Stimulated activated CD4-positive, alpha-beta T cell treated with anti-CD3 and anti-CD28 coated beads, Interleukin-1b, Interleukin-23, amount 100 ng/mL, for 48 hours (primary cell): ENCODE measurements around the gene IL1RAPL2.
"Not testable (repeated sequence)": the region's sequence is repeated elsewhere in the genome, so short reads cannot be mapped to it uniquely, and the experiment has no call there.

ENCODE experiments used
- DNase-seq: peaks from one replicate; pipeline ENCODE4 v3.0.0-alpha.2; 2020

The IL1RAPL2 gene

DNA sequence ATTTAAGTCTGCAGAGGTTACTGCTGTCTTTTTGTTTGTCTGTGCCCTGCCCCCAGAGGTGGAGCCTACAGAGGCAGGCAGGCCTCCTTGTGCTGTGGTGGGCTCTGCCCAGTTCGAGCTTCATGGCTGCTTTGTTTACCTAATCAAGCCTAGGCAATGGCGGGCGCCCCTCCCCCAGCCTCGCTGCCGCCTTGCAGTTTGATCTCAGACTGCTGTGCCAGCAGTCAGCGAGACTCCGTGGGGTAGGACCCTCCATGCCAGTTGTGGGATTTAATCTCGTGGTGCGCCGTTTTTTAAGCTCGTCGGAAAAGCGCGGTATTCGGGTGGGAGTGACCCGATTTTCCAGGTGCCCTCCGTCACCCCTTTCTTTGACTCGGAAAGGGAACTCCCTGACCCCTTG lies 111.5 kb downstream of the IL1RAPL2 start:
- DNase-seq: not testable (repeated sequence)

DNA sequence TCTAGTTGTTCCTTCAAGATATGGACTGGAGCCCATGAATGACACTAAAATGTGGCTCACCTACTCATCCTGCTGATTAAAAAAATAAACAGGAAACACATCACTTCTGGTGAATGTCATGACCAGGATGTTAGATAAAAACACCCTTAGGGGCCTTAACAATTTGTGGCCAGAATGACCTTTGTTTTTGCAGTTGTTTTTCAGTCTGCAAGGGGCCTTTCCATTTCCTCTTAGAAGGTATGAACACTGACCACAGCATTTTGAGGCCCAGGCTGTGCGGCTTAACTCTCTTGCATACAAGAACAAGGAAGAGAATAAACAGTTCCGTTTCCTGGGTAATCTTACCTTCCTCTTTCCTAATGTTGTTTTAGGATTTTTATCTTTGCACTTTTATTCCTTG lies 113.2 kb downstream of the IL1RAPL2 start:
- no peak for DNase-seq

DNA sequence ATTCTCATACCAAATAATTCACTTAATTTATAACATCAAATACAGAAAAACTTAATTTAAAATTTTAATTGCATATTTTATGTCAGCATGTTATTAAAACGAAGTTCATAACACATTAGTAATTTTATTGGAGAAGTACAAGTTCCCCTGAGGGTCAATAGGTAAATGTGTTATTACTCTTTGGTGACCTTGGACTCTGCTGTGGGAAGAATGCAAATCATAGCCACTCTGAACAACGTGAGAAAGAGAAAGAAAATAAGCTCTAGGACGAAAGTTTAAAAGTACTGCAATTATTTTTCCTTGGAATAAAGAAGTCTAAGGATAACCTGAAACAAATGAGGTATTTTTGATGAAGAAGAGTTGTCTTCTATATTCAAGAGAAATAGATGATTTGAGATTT lies 115.2 kb downstream of the IL1RAPL2 start:
- no peak for DNase-seq

DNA sequence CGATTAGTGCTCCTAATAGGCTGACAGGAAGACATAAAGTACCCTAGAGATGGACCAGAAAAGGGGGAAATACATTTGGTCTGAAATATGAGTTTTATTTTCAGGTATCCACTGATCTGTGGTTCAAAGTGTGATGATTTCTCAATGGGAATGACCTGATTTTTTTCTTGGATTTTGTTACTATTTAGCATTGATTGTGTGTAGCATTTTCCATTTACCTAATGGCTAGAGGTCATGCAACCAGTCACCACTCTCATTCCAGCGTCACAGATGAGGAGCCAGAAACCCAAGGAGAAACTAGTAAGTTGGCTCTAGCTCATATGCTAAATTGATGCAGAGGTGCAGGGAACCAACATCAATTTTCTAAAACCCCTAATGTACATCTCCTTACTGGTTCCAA lies 118.1 kb downstream of the IL1RAPL2 start:
- DNase-seq: no peak

DNA sequence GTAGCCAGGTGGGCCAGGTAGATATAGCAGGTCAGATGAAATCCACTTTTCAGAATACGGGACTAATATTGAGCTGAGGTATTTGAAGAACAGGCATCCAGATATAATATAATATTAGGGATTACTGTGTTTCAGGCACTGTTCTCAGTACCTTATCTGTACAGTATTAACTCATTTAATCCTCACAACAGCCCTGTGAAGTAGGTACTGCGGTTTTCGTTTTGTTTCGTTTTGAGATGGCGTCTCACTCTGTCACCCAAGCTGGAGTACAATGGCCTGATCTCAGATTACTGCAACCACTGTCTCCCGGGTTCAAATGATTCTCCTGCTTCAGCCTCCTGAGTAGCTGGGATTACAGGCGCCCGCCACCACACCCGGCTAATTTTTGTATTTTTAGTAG lies 129.6 kb downstream of the IL1RAPL2 start:
- no peak for DNase-seq

DNA sequence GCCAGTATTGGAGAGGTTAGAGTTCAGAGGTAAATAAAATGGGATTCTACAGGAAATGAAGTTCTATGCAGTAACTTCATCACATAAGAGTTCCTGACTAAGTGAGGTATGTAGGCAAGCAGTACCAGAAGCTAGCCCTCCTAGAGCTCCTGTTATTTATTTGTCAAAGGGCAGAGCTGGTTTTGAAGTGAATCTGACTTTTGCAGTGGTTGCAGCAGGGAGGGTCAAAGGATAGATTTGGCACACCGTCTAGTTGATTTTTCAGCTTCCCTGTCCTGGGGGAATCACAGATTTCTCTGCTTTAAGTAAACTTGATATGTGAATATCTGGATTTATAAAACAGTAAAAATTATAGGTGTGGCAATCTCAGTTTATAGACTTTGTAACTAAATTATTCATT lies 130.7 kb downstream of the IL1RAPL2 start:
- no peak for DNase-seq

DNA sequence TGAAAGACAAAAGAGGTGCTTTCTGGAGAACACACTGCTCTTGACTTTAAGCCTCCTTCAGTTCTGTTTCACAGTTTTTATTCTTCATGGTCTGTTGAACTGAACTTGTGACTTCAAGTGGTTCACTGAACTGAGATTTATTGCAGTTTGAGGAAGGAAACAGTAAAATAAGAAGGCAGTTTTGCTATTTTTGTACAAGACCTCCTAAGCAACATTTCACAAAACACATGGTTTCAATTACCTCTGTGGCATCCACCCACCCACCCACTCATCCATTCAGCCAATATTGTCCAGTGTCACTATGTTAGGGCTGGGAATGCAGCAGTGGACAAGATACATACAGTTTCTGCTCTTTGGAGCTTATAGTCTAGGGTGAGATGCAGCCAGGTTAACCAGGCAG lies 131.3 kb downstream of the IL1RAPL2 start:
- DNase-seq: no peak

DNA sequence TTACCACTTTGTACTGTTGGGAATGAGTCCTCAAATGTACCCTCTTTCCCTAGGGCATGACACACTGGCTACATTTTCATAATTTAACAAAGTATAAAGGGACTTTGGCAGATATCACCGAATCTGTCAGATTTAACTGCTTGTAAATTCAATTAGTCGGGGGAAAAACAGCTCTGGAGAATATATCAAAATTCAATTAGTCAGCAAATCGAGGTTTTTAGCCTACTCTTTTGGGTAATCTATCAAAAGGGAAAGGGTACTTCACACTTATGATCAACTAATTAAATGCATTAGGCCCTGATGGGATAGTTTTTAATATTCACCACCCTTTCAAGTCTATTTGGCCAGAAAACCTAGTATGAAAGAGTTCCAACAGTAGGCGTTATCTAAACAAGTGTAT lies 141.0 kb downstream of the IL1RAPL2 start:
- no peak for DNase-seq

DNA sequence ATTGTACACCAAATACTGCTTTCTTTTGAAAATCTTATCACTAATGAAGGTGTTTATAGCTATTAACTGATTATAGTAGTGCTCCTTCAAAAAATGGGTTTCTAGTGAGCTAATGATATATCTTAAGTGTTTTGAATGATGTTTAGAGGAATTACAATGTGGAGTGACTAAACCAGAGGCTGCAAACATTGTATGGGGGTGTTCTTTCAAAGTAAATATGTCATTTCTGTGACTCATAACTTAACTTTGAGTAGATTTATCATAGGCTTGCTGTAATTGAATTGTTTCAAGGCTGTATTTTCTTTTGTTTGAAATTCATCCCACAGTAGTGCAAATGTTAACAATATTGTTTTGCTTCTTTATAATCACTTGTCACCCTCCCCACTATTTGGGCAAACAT lies 141.6 kb downstream of the IL1RAPL2 start:
- DNase-seq: no peak

DNA sequence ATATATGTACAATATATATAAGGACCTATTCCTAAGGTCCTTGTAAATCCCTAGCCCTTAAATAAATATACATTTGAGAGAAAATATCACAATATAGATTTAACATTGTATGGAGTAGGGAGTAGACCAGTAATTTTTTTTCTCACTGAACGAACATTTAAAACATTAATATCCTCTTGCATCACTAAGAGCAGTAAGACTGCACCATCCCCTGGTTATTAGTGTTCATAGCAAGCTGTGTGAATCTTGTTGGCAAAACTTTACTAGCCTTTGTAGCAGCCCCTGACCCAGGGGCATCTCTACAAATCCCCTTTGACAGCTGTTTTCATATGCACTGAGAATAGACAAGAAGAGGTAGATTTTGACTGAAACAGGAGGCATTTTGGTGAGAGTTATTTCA lies 146.5 kb downstream of the IL1RAPL2 start:
- no peak for DNase-seq

DNA sequence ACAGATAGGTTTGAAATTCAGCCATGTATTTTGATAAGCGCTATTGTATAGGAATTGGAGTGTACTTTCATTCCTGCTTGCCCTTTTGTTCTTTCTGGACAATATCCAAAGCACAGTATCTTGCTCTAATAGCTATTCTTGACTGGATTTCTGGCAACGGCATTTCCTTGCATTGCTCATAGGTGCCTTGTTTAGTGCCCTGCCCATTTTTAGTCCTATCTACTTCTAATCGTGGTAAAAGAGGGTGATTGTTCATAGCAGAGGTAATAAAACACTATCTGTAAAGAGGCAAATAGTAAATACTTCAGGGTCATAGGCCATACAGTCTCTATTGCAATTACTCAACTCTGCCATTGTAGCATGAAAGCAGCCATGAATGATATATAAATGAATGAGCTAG lies 155.9 kb downstream of the IL1RAPL2 start:
- no peak for DNase-seq

DNA sequence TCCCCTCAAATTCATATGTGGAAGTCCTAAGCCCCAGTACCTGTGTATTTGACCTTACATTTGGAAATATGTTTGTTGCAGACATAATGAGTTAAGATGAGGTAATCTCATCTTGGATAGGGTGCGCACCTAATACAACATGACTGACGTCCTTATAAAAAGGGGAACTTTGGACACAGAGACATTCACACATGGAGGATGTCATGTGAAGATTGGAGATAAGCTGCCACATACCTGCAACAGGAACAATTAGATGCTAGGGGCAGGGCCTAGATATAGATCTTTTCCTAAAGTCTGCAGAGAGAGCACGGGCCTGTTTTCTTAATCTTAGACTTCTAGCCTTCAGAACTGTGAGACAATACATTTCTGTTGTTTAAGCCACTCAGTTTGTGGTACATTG lies 162.5 kb downstream of the IL1RAPL2 start:
- no peak for DNase-seq

DNA sequence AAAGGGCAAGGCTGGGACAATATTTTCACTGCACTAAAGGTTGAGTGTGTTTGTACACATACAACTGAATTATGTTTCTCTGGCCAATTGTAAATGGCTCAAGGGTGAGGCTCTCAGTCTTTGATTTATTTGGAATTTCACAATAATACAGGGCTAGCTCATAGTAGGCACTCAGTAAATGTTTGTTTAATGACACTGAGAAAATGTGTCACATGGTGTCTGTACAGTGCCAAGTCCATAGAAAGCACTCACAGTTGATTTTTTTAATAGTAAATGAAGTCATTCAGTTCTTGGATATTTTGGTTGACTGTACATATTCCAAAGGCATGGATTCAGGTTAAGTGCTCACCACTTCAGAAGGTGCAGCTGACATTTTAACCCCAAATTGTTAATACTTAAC lies 176.4 kb downstream of the IL1RAPL2 start:
- no peak for DNase-seq

DNA sequence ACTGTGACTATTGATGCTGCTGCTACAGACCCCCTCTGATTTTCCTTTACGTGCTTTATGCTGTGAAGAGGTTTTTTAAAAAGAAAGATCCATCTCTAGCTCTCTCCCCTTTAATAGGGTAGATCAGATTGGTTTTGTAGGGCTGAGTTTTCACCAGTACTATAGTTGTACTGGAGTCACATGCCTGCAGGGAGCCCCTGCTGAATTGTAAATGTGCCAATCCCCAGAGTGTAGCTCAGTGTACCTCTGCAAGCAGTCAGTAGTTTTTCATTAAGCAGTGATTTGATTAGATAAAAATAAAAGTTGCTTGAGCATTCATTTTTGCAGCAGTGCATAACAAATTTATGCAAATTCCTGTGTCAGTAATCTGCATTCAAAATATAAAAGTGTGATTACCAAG lies 179.2 kb downstream of the IL1RAPL2 start:
- no peak for DNase-seq

DNA sequence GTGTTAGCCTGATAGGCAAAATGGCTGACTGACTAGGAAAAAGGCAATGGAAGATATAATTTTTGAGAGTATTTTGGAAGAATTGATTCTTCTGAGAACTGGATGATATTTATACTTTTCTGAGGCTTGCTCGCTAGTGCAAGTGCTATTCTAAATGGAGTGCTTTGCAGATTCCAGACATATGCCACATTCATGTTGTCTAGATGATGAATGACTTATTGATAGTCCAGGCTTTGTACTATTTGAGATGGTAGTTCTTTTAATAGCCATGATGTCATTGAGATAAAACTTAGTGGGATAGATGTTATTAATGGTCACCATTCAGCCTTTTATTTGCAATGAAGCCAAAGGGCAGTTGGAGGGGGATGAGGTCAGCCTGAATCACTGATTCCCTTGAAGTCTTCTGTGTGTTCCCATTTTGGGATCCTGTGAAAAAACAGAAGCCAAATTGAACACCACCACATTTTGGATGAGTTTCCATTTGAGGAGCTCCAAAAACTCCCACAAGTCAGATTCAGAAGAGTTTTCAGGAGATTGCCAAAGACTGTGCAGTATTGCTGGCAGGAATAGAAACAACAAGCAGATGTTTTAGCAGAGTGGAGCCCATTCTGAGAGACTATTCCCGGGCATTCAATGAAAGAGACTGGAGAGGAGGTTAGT lies 184.1 kb downstream of the IL1RAPL2 start:
- no peak for DNase-seq

DNA sequence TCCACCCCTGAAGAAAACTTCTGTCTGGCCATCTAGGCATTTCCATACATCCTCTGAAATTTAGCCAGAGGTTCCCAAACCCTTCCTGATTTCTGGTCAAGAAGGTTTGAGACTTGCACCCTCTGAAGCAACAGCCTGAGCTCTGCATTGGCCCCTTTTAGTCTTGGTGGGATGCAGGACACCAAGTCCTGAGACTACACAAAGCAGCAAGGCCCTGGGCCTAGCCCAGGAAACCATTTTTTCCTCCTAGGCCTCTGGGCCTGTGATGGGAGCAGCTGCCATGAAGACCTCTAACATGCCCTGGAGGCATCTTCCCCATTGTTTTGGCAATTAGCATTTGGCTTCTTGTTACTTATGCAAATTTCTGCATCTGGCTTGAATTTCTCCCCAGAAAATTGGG lies 196.6 kb downstream of the IL1RAPL2 start:
- DNase-seq: no peak

DNA sequence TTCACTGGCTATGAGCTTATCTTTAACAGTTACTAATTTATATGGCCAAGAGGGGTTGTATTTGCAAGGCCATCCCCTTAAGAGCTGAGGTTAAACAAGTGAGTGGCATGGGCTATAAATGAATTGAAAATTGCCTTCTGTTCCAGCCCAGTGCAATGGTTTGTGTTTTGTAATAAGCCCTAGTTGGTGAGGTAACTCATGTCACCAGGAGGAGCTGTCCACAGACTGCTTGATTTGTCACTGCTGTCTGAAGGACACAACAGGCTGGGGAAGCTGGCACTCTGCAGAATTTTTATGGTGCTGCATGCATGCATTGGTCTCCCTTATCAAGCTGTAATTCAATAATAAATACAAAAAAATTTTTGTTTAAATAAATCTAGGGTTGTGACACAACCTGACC lies 223.8 kb downstream of the IL1RAPL2 start:
- no peak for DNase-seq

DNA sequence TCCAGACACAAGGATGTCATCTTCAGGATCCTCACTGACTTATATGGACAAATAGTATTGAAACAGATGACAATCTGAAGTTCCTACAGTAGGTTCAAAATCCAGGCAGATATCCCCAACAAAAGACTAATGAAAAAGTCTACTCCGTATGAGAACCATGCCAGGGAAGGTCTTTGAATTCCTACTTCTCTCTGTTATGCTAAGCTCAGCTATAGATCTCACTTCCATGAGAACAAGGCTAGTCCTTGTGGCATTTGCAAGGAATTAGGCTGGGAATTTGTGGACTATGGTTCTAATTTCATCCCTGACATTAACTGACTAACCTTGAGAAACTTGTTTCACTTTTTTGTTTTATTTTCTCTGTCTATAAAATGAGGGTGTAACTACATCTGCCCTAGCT lies 229.8 kb downstream of the IL1RAPL2 start:
- no peak for DNase-seq

DNA sequence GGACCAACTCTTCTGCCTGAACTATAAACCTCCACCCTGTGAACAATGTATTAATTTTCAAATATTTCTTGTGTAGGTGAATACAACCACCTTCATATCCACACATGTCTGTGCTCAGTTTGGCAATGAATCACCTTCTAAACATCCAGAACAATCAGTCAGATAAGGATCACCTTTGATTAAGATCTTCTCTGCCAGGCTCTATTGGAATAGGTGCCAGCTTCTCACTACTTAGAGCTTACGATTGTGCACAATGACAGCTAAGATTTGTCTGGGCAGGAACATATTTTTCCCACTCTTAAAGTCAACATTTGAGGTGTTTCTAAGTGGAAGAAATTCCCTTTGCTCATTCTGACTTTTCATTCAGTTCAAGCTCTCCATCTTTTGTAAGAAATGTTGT lies 237.2 kb downstream of the IL1RAPL2 start:
- DNase-seq: no peak

DNA sequence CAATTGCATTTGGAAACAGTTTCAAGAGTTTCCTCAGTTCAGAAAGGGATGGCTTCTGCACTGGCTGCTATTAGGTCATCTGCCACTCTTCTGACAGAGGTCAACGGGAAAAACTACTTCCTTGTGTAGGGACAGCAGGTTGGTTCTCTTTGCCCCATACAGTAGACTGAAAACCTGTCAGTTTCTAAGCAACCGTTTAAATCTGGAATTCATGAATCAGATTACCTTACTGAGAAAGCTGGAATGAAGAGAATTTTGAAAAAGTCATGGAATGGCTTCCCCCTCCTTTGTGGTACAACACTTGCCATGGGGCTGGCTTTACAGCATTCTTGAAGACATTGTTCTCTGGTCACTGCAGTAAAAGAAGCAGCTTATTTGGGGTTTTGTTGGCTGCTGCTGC lies 240.3 kb downstream of the IL1RAPL2 start:
- DNase-seq: no peak

DNA sequence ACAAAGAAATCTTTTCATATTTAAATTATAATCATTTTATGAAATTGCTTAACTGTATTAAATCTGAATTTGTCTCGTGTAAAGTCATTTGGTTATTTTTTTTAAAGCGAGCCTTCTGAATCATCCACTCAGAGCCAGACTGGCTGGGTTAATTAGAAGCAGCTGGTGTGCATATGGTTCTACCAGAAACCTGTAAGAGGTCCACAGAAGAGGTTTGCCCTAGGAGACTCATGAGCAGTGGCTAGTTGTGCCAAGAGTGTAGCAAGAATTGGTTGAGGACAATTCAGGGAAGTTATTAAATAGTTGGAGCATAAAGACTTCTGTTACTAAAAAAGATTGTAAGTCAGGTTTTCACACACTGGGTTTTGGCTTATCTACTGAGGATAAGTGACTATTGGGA lies 267.4 kb downstream of the IL1RAPL2 start:
- DNase-seq: no peak

DNA sequence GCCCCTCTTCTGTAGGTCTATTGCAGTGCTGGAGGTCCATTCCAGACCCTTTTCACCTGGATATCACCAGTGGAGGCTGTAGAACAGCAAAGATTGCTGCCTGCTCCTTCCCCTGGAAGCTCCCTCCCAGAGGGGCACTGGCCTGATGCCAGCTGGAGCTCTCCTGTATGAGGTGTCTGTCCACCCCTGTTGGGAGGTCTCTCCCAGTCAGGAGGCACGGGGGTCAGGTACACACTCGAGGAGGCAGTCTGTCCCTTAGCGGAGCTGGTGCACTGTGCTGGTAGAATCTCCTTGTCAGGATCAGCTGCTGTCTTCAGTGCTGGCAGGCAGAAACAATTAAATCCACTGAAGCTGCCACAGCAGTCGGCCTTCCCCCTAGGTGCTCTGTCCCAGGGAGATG lies 276.6 kb downstream of the IL1RAPL2 start:
- no peak for DNase-seq

DNA sequence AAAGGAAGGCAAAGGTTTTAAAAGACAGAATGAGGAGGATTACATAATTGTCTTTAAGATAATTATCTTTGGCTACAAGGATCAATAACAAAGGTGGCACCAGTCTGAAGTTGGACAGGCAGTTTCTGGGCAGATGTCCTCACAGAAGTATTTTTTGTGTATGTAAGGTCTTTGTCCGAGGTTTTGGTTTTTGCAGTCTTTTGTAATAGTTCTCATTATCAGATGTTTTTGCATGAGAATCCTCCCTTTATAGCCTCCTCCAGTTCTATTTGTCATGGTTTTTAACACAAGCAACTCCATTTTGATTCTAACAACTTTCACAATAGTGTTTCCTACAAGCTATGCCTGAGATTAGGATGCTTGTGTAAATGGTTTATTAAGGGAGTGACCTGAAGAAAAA lies 286.2 kb downstream of the IL1RAPL2 start:
- no peak for DNase-seq

DNA sequence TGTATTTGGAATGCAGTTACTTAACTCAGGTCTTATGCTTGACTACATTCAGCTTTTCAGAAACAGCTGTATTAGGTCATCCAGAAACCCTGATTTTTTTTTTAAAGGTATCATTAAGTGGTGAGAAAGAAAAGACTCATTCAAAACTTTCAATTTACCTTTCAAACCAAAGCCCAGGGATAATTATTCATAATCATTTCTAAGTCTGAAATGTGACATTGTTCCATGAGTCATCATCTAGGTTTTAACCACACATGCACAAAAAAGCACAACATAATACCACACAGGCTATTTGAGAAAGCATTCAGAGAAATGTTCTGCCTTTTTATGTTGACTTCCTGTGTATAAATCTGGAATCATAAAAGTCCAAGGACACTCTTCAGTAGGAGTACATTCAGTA lies 288.2 kb downstream of the IL1RAPL2 start:
- no peak for DNase-seq

DNA sequence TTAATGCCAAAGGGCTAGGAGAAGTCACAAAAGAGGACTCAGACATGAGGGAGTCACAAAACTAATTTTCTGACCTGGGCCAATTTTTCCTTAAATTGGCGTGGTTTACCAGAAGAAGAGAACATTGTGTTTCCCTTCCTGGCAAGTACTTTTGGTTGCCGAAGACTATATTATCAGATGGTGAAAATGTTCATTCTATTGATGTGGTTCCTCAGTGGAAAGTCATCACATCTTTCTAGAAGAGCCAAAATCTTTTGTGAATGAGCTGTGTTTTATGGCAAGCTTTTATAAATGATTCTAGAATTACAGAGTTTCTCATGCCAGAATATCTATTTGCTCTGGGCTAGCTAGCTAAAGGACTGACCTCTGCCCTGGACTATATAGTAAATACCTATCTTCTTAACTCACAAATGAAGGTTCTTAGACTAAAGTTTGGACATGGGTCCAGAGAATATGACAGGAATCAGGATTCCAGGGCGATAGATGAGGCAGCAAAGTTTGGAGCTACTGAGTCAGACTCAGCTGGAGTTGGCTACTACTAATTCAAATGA lies 288.9 kb downstream of the IL1RAPL2 start:
- DNase-seq: no peak

DNA sequence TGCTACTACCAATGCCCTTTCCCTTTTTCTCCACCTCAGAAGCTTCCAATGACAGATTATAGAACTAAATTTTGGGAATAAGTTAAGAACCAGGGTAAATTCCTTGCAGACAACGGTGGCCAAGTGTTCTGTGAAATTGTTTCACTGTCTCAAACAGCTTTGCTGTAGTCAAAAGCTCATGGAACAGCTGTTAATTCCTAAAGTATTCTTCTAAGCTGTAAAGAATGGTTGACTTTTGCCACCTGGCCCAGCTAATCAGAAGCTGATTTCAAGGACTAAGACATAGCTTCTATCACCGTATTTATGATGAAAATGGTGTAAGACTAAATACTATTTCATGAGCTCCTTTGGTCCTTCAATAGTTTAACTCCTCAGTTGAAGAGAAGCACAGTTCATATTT lies 297.5 kb downstream of the IL1RAPL2 start:
- no peak for DNase-seq
